PFSK-1 (cell line): ENCODE data around the gene LTBP1.

Source experiments
- FOXP2 ChIP-seq: optimal IDR thresholded peaks from 2 replicates; pipeline ENCODE3; 2011; ENCODE audit warnings: borderline replicate concordance, control low read depth, inconsistent platforms; ENCODE audit not compliant: insufficient read depth; ENCODE audit errors: extremely low read length, extremely low read depth
- POLR2AphosphoS5 ChIP-seq: IDR thresholded peaks from 2 replicates; pipeline ENCODE4 v1.6.1; 2012; ENCODE audit warnings: low read depth, mild to moderate bottlenecking, control low read depth, low read length, moderate library complexity
- SIN3A ChIP-seq: IDR thresholded peaks from 2 replicates; pipeline ENCODE4 v1.6.1; 2012; ENCODE audit warnings: mild to moderate bottlenecking, low read length, moderate library complexity, borderline replicate concordance; ENCODE audit not compliant: insufficient read depth
- TAF1 ChIP-seq: IDR thresholded peaks from 2 replicates; pipeline ENCODE4 v1.6.1; 2012; ENCODE audit warnings: low read length, control low read depth, borderline replicate concordance; ENCODE audit not compliant: insufficient read depth
- TF ChIP-seq, protein P1 (sequence below), 2 experiments: IDR thresholded peaks; 2 replicates each; pipeline versions ENCODE4 v1.6.1 to v1.8.0; 2011 to 2012; ENCODE audit warnings: low read depth in 2 of 2, low read length in 2 of 2, control low read depth in 1 of 2, inconsistent platforms in 1 of 2, mild to moderate bottlenecking in 1 of 2, moderate library complexity in 1 of 2; ENCODE audit not compliant: insufficient read depth in 1 of 2

The LTBP1 gene

DNA sequence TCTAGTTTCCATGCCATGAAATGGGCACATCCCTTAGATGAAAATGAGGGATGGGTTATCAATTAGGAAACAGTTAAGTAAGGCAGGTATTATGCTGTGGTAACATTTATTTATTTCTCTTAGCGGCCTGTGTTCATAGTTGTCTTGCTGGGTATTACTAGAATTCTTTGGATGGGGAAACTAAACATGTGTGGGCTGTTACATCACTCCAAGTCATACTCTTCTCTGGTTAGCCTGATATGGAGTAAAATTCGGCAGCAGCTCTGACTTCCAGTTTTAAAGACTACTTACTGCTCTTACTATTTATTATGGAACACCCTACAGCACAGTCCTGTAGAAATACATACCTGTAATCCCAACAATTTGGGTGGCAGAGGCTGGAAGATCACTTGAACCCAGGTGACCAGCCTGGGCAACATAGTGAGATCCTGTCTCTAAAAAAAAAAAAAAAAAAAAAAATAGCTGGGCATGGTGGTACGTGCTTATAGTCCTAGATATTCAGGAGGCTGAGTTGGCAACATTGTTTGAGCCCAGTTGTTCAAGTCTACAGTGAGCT is 496.6 kb downstream of the LTBP1 start:
- TF ChIP-seq POLR2AphosphoS5 (no peak), FOXP2 (no peak), TAF1 (no peak), SIN3A (no peak)
- TF ChIP-seq, protein P1, sequence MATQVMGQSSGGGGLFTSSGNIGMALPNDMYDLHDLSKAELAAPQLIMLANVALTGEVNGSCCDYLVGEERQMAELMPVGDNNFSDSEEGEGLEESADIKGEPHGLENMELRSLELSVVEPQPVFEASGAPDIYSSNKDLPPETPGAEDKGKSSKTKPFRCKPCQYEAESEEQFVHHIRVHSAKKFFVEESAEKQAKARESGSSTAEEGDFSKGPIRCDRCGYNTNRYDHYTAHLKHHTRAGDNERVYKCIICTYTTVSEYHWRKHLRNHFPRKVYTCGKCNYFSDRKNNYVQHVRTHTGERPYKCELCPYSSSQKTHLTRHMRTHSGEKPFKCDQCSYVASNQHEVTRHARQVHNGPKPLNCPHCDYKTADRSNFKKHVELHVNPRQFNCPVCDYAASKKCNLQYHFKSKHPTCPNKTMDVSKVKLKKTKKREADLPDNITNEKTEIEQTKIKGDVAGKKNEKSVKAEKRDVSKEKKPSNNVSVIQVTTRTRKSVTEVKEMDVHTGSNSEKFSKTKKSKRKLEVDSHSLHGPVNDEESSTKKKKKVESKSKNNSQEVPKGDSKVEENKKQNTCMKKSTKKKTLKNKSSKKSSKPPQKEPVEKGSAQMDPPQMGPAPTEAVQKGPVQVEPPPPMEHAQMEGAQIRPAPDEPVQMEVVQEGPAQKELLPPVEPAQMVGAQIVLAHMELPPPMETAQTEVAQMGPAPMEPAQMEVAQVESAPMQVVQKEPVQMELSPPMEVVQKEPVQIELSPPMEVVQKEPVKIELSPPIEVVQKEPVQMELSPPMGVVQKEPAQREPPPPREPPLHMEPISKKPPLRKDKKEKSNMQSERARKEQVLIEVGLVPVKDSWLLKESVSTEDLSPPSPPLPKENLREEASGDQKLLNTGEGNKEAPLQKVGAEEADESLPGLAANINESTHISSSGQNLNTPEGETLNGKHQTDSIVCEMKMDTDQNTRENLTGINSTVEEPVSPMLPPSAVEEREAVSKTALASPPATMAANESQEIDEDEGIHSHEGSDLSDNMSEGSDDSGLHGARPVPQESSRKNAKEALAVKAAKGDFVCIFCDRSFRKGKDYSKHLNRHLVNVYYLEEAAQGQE (IDR thresholded peaks at IDR 0.05; ENCODE audit: insufficient read depth in 1 of 2, low read depth in 2 of 2, low read length in 2 of 2): no peak

DNA sequence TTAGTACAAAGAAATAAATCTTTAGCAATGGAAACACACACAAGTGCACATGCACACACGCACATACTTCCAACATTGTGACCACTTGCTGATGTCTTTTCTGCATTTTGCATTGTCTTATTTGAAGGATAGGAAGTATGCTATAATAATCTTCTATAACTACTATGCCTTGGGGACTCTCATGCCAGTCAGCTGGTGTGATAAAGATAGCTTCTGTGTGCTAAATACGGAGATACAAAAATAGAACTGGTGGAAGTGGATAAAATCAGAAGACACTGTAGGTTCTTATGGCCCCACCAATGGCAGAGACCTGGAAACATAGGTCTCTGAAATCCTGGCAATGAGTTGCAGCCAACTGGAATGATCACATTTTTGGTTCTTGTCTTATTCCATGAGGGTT is 498.2 kb downstream of the LTBP1 start:
- TF ChIP-seq POLR2AphosphoS5: no peak
- TF ChIP-seq FOXP2: no peak
- TF ChIP-seq, protein P1 (IDR thresholded peaks at IDR 0.05; ENCODE audit: insufficient read depth in 1 of 2, low read depth in 2 of 2, low read length in 2 of 2): no peak

DNA sequence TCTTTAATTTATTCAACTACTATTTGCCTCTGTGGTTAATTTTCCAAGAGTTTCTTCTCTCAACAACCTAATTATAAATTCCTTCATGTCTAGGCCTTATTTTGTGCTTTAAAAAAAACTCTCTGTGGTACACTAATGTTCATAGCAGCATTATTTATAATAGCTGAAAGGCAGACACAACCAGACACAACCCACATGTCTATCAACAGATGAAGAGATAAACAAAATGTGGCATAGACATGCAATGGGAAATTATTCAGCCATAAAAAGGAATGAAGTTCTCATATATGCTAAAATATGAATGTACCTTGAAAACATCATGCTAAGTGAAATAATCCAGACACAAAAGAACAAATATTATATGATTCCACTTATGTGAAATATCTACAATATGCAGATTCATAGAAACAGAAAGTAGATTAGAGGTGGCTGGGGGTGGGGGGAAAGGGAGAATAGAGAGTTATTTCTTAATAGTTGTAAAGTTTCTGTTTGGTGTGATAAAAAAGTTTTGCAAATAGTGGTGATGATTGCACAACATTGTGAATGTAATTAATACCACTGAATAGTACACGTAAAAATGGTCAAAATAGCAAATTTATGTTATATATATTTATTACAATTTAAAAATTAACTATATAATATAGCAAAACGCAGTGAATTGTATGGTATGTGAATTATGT is 501.6 kb downstream of the LTBP1 start:
- TF ChIP-seq, protein P1 (IDR thresholded peaks at IDR 0.05; ENCODE audit: insufficient read depth in 1 of 2, low read depth in 2 of 2, low read length in 2 of 2): no peak
- TF ChIP-seq FOXP2: no peak
- TF ChIP-seq TAF1: no peak
- TF ChIP-seq POLR2AphosphoS5: no peak
- no peak for TF ChIP-seq SIN3A
